K562 (cell line): ENCODE measurements around the gene DPP10. TPM values are rescaled to one million over a fixed set of nuclear protein-coding genes. Genes with fewer than 3 reads are reported as not detected.
"Not testable (repeated sequence)": the region's sequence is repeated elsewhere in the genome, so short reads cannot be mapped to it uniquely, and the experiment has no call there.

ENCODE experiments used
- ATAC-seq: fragments of 200-7000 bp; cut with Tn5 transposase; 3 replicates; pipeline ENCODE4 v1.9.1; 2020; ENCODE audit warnings: moderate library complexity
- BruUV-seq: library from RNA; stranded (reverse); fragments of 400-500 nt; replicated peaks from 2 replicates; lab custom pipeline; 2021; lab: Mats Ljungman, UMichigan
- CTCF ChIA-PET: fragments of 300-600 bp; formaldehyde crosslinking; extraction: SDS; loops from one replicate; lab custom pipeline; 2021; ENCODE audit warnings: low intra/inter-chr PET ratio; lab: Yijun Ruan, JAX
- POLR2A ChIA-PET: fragments of 300-600, 350-650 bp; sonication (Branson Sonifier 250); formaldehyde crosslinking; extraction: SDS; loops from one replicate; lab custom pipeline; 2021; ENCODE audit warnings: antibody characterized with exemption, inconsistent platforms; lab: Yijun Ruan, JAX
- DNase-seq, 4 experiments: peaks; one replicate each; pipeline versions ENCODE4 v3.0.0 to v3.0.0-alpha.2; 2011 to 2018; ENCODE audit warnings: low spot score in 3 of 4, mixed read lengths in 3 of 4; ENCODE audit errors: extremely low read depth in 1 of 4
- FAIRE-seq: peaks from 2 replicates; lab custom pipeline; 2011; peaks lifted over from hg19 to GRCh38; lab: Jason Lieb, UNC
- H2AFZ ChIP-seq: 2 replicates; pipeline ENCODE4 v1.6.0; 2011; ENCODE audit warnings: low read depth, low read length, control low read depth, inconsistent platforms
- H3K27ac ChIP-seq: fragments of 200-600 bp; 3 replicates; pipeline ENCODE4 v1.8.0; 2011; ENCODE audit warnings: low read depth, mild to moderate bottlenecking, control low read depth, inconsistent platforms, low read length, moderate library complexity, mixed read lengths; ENCODE audit errors: extremely low read depth
- H3K27me3 ChIP-seq, 2 experiments: fragments of 300-600 bp in 1 of 2; 2 replicates in 1 of 2; 3 replicates in 1 of 2; pipeline versions ENCODE4 v1.6.0 to v1.8.0; 2011; ENCODE audit warnings: inconsistent platforms in 2 of 2, low read length in 2 of 2, mild to moderate bottlenecking in 1 of 2, mixed read lengths in 1 of 2, moderate library complexity in 1 of 2; ENCODE audit not compliant: control insufficient read depth in 2 of 2, insufficient read depth in 2 of 2
- H3K36me3 ChIP-seq: fragments of 300-600 bp; 3 replicates; pipeline ENCODE4 v1.8.0; 2011; ENCODE audit warnings: mild to moderate bottlenecking, low read length, inconsistent platforms; ENCODE audit not compliant: control insufficient read depth, insufficient read depth
- H3K4me1 ChIP-seq, 2 experiments: fragments of 200-600 bp in 1 of 2; replicated peaks in 1 of 2; 2 replicates in 1 of 2; 3 replicates in 1 of 2; pipeline versions ENCODE4 v1.5.1 to v1.8.0; 2011; ENCODE audit warnings: inconsistent platforms in 2 of 2, low read length in 2 of 2, mild to moderate bottlenecking in 1 of 2, mixed read lengths in 1 of 2, moderate library complexity in 1 of 2; ENCODE audit not compliant: control insufficient read depth in 2 of 2, insufficient read depth in 2 of 2
- H3K4me2 ChIP-seq: 2 replicates; pipeline ENCODE4 v1.6.1; 2011; ENCODE audit warnings: low read length, control low read depth, inconsistent platforms, mixed read lengths; ENCODE audit not compliant: insufficient read depth
- H3K4me3 ChIP-seq: fragments of 200-600 bp; sonication (generic), shearing (Covaris generic); 2 replicates; pipeline ENCODE4 v1.5.1; 2016; ENCODE audit warnings: control low read depth, inconsistent platforms
- H3K79me2 ChIP-seq: fragments of 200-600 bp; 3 replicates; pipeline ENCODE4 v1.8.0; 2011; ENCODE audit warnings: low read length, inconsistent platforms; ENCODE audit not compliant: control insufficient read depth, insufficient read depth
- H3K9ac ChIP-seq, 2 experiments: 2 replicates each; pipeline versions ENCODE4 v1.6.0 to v1.6.1; 2011; ENCODE audit warnings: low read depth in 2 of 2, low read length in 2 of 2, control low read depth in 1 of 2, inconsistent platforms in 1 of 2, mild to moderate bottlenecking in 1 of 2, mixed read lengths in 1 of 2; ENCODE audit not compliant: insufficient read depth in 1 of 2
- H3K9me1 ChIP-seq: one replicate; pipeline ENCODE4 v1.6.0; 2011; ENCODE audit warnings: inconsistent platforms, mild to moderate bottlenecking, low read length, moderate library complexity; ENCODE audit not compliant: control insufficient read depth, insufficient read depth
- H3K9me3 ChIP-seq: replicated peaks from 2 replicates; pipeline ENCODE4 v1.5.1; 2011; ENCODE audit warnings: low read depth, low read length, inconsistent platforms; ENCODE audit not compliant: control insufficient read depth, insufficient read depth
- H4K20me1 ChIP-seq: replicated peaks from 2 replicates; pipeline ENCODE4 v1.6.1; 2011; ENCODE audit warnings: low read length, inconsistent platforms, mixed read lengths; ENCODE audit not compliant: control insufficient read depth, insufficient read depth
- CSDE1 ChIP-seq, 2 experiments: fragments of 450-650 bp; IDR thresholded peaks; 2 replicates each; pipeline ENCODE4 v1.6.1; 2016; ENCODE audit warnings: mild to moderate bottlenecking in 1 of 2
- ELF2 ChIP-seq: fragments of 250-450 bp; sonication (Bioruptor Pico); IDR thresholded peaks from 2 replicates; pipeline ENCODE4 v1.5.0; 2021; ENCODE audit warnings: mild to moderate bottlenecking
- MXD1 ChIP-seq: fragments of 250-450 bp; sonication (Bioruptor Pico); IDR thresholded peaks from 2 replicates; pipeline ENCODE4 v1.8.0; 2021; ENCODE audit warnings: borderline replicate concordance, mild to moderate bottlenecking, moderate library complexity; ENCODE audit not compliant: poor library complexity, severe bottlenecking
- RB1 ChIP-seq: fragments of 450-650 bp; IDR thresholded peaks from 2 replicates; pipeline ENCODE4 v1.6.1; 2017; ENCODE audit warnings: low read depth, mild to moderate bottlenecking
- RCOR1 ChIP-seq, 2 experiments: IDR thresholded peaks; 2 replicates each; pipeline ENCODE4 v1.6.1; 2012; ENCODE audit warnings: low read depth in 2 of 2, low read length in 2 of 2, borderline replicate concordance in 1 of 2, improper control_type of control experiment in 1 of 2
- XRCC4 ChIP-seq: IDR thresholded peaks from one replicate; pipeline ENCODE4 v1.6.1; 2011; ENCODE audit not compliant: insufficient read depth, insufficient read length; ENCODE audit errors: extremely low read depth
- ZNF592 ChIP-seq: fragments of 450-650 bp; IDR thresholded peaks from 2 replicates; pipeline ENCODE4 v1.6.1; 2017; ENCODE audit warnings: antibody characterized with exemption, mild to moderate bottlenecking
- WGBS: fragments of 100-300 bp; shearing (Covaris generic); methylation state at CpG from one replicate; pipeline ENCODE4 v1.1.6; 2016; ENCODE audit warnings: low coverage, mixed read lengths; ENCODE audit not compliant: insufficient coverage; ENCODE audit errors: missing lambda C conversion rate; 5-methylcytosine and 5-hydroxymethylcytosine counted together
- in situ Hi-C: fragments of 300-500 bp; cut with MboI; formaldehyde crosslinking; loops from 4 replicates; pipeline ENCODE4 v1.15.0; 2018; ENCODE audit warnings: inconsistent platforms, mixed read lengths
- intact Hi-C: fragments of 100-400 bp; cut with micrococcal nuclease; formaldehyde crosslinking; loops from 2 replicates; pipeline ENCODE4 v1.14.2; 2022
- polyA plus RNA-seq, 8 experiments: library from polyadenylated mRNA; depleted of rRNA in 4 of 8; stranded (reverse) in 5 of 8; unstranded in 3 of 8; fragments of >200 nt; fragmentation: Nextera tagmentation in 2 of 8; fragmentation: Illumina TruSeq in 1 of 8; extraction: Ambion mirVana in 2 of 8; extraction: Trizol in 1 of 8; gene quantifications; 2 replicates each; pipeline versions ENCODE4 v1.2.1 to v1.2.3, GENCODE V29; 2011 to 2014; ENCODE audit warnings: inconsistent platforms in 1 of 8, missing spikeins in 1 of 8
- total RNA-seq, 7 experiments: library from RNA; depleted of rRNA in 6 of 7; stranded (reverse); fragments of >200 nt in 6 of 7; fragmentation: Illumina TruSeq in 2 of 7; extraction: Trizol in 2 of 7; gene quantifications; 2 replicates each; pipeline versions ENCODE4 v1.2.1 to v1.2.3, GENCODE V29; 2011 to 2021; ENCODE audit warnings: low replicate concordance in 1 of 7

Gene DPP10
- total and polyA plus RNA-seq, 9 of the 15 experiments (the other 6 are each of a cell fraction or from before 2014, with no cell fraction given): not detected

GRCh38 chr2:115422004-115422634 is 979.7 kb downstream of the DPP10 start (continued):
- no peak for TF ChIP-seq ZNF592
- TF ChIP-seq RB1: no peak
- no peak for TF ChIP-seq CSDE1 (IDR thresholded peaks at IDR 0.05)

- DNase-seq (no peak), FAIRE-seq (no peak), ATAC-seq (no peak)
- H3K27me3 ChIP-seq: no peaks in the 10 kb centered on the region
- TF ChIP-seq MXD1 (CRISPR knock-in tag) (no peak), RCOR1 (IDR thresholded peaks at IDR 0.05; ENCODE audit: borderline replicate concordance in 1 of 2, low read depth in 2 of 2, low read length in 2 of 2) (no peak), XRCC4 (no peak), ELF2 (CRISPR knock-in tag) (no peak)
- no peaks in the 10 kb centered on the region for H3K36me3 ChIP-seq
- H3K79me2 ChIP-seq: no peaks in the 10 kb centered on the region
- H3K4me1 ChIP-seq: no peaks in the 10 kb centered on the region
- no peak overlapping the region for H2AFZ ChIP-seq
- H3K4me2 ChIP-seq: no peak overlapping the region
- no peak overlapping the region for H3K9ac ChIP-seq
- H3K9me3 ChIP-seq: no peaks in the 10 kb centered on the region
- H3K4me3 ChIP-seq: no peak overlapping the region
- WGBS: 0% methylated on average over 1 of the region's 1 CpG
- H4K20me1 ChIP-seq: no peaks in the 10 kb centered on the region
- no peaks in the 10 kb centered on the region for H3K9me1 ChIP-seq
- BruUV-seq: no TSS peak
- ChIA-PET POLR2A (no interaction called here), CTCF (no interaction called here)
- no peak overlapping the region for H3K27ac ChIP-seq
- in situ Hi-C loops (no loop called here), intact Hi-C loops (no loop called here)
Measured at GRCh38 chr2:115427436-115427835, 985.0 kb downstream of the DPP10 start.

- BruUV-seq, H3K27me3 ChIP-seq, in situ Hi-C loops, H3K4me1 ChIP-seq, H3K9ac ChIP-seq, H3K27ac ChIP-seq, H2AFZ ChIP-seq, H4K20me1 ChIP-seq, H3K9me1 ChIP-seq, H3K9me3 ChIP-seq, H3K4me2 ChIP-seq, DNase-seq, intact Hi-C loops, H3K36me3 ChIP-seq, H3K4me3 ChIP-seq, ATAC-seq, FAIRE-seq, H3K79me2 ChIP-seq, CTCF ChIA-PET, POLR2A ChIA-PET: not testable (repeated sequence)
- 0% methylated on average over 6 of the region's 6 CpGs for WGBS
Measured at GRCh38 chr2:115440746-115441145, 998.3 kb downstream of the DPP10 start.
